ENCODE results near the gene CLK2.
"Not testable (repeated sequence)": the region's sequence is repeated elsewhere in the genome, so short reads cannot be mapped to it uniquely, and the experiment has no call there.

The CLK2 gene

GRCh38 chr1:155241069-155241679 is 32.1 kb downstream of the CLK2 start:
- DNase-seq: peak; percentile 80

GRCh38 chr1:155236451-155236850 is 36.9 kb downstream of the CLK2 start:
- no peak for DNase-seq

GRCh38 chr1:155235375-155235774 is 37.9 kb downstream of the CLK2 start:
- DNase-seq: not testable (repeated sequence)

- not testable (repeated sequence) for DNase-seq
Observed at GRCh38 chr1:155233502-155233901, 39.8 kb downstream of the CLK2 start.

- not testable (repeated sequence) for DNase-seq
Observed at GRCh38 chr1:155232001-155232978, 41.0 kb downstream of the CLK2 start.

- DNase-seq: not testable (repeated sequence)
Observed at GRCh38 chr1:155231302-155231701, 42.0 kb downstream of the CLK2 start.

GRCh38 chr1:155228096-155228427 is 45.2 kb downstream of the CLK2 start:
- no peak for DNase-seq

- DNase-seq: peak; percentile 99
Observed at GRCh38 chr1:155227261-155228095, 45.8 kb downstream of the CLK2 start.

GRCh38 chr1:155226910-155227260 is 46.4 kb downstream of the CLK2 start:
- peak; percentile 54 for DNase-seq

GRCh38 chr1:155226188-155226909 is 47.0 kb downstream of the CLK2 start:
- DNase-seq: peak; percentile 79

- not testable (repeated sequence) for DNase-seq
Observed at GRCh38 chr1:155225404-155225759, 47.9 kb downstream of the CLK2 start.

- DNase-seq: no peak
Observed at GRCh38 chr1:155223047-155223446, 50.3 kb downstream of the CLK2 start.

- DNase-seq: not testable (repeated sequence)
Observed at GRCh38 chr1:155220211-155220965, 52.9 kb downstream of the CLK2 start.

- no peak for DNase-seq
Observed at GRCh38 chr1:155219592-155220031, 53.7 kb downstream of the CLK2 start.

- peak; percentile 62 for DNase-seq
Observed at GRCh38 chr1:155218854-155219591, 54.3 kb downstream of the CLK2 start.

- not testable (repeated sequence) for DNase-seq
Observed at GRCh38 chr1:155214702-155215101, 58.6 kb downstream of the CLK2 start.

Measured in HCEC 1CT (cell line).